ENCODE results near the gene HSH2D.

HSH2D gene

DNA sequence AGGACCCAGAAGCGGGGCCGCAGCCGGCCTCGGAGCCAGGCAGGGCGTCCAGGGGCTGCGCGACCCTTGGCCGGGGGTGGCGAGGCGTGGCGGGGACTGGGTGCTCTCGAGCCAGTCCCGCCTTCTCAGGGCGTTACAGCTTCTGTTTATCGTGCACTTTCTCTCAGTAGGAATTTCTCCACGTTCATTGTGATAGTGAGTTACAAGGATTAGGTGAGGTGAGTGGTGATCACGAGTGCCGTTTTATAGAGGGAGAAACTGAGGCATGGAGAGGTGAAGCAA lies 54.8 kb downstream of the HSH2D start:
- no peak for DNase-seq (ENCODE audit: low spot score)
- in situ Hi-C loops (cut with MboI; ENCODE audit: low sequenced_read_pairs, unreplicated experiment): loop anchor here (10.0 to 25.0 kb wide), 2 partner anchors 154 to 561 kb away; partner anchors contain the start of gene CYP4F3
- TF ChIP-seq CTCF (IDR thresholded peaks at IDR 0.05; ENCODE audit: borderline replicate concordance, control extremely low read depth, extremely low read depth, insufficient read depth, missing control alignments): no peak

- no peak for TF ChIP-seq CTCF (IDR thresholded peaks at IDR 0.05; ENCODE audit: borderline replicate concordance, control extremely low read depth, extremely low read depth, insufficient read depth, missing control alignments)
- peak; percentile 10 for DNase-seq (ENCODE audit: low spot score)
- in situ Hi-C loops (cut with MboI; ENCODE audit: low sequenced_read_pairs, unreplicated experiment): loop anchor here (10.0 to 25.0 kb wide), 2 partner anchors 155 to 562 kb away; partner anchors contain the start of gene CYP4F3
Observed at GRCh38 chr19:16199275-16199932, 55.9 kb downstream of the HSH2D start.

DNA sequence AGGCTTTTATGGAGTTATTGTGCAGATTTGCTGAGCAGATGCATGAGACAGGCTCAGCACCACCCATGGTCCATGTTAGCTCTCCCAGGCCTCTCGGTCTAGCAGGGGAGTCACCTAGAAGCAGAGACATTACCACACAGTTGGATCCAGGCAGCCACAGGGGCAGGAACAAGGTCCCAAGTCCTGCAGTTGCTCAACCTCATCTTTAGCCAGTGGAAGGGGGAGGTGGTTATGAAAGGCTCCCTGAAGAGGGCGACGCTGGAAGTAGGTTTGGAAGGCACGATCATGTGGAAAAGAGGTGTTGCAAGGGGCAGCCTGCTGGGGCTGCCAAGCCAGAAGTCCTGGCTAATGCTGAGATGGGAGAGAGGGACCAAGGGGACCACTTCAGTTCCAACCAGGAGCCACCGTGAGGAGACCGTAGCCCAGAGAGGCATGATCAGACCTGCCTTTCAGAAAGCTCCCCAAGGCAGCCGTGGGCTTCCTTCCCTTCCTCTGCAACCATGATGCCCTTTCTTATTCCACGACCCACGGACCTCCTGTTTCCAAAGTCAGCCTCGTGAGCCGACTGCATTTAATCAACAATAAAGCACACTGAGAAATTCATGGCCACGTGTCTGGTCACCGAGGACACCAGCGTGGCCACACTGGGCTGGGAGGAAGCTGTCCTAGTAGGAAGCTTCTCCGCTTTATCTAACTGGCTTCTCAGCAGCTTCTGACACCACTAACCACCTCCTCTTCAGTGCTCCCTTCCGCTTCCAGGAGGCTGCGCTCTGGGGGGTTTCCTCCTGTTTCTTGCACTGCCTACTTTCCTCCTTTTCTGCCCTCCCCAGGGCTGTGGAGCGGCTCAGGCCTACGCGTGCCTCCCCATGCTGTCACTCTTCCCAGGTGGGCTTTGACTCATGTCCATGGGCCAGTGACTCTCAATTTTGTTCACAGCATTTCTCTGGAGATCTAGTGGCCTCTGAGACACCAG lies 56.8 kb downstream of the HSH2D start:
- TF ChIP-seq CTCF (IDR thresholded peaks at IDR 0.05; ENCODE audit: borderline replicate concordance, control extremely low read depth, extremely low read depth, insufficient read depth, missing control alignments): no peak
- in situ Hi-C loops (cut with MboI; ENCODE audit: low sequenced_read_pairs, unreplicated experiment): no loop called here
- no peak for DNase-seq (ENCODE audit: low spot score)

DNA sequence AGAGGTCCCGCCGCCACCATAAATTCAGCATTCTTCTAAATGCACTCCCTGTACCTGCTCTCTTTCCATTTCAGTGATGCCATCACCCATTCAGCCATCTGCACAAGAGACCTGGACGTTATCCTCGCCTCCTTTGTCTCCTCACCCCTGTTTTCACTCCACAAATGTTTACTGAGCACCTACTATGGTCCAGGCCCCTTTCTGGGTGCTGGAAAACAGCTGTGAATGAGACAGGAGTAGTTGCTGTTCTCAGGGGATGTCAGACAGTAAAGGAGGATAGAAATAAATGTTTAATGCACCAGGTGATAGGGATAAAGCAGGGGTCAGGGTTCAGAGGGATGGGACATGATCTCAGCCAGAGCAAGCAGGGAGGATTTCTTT lies 57.5 kb downstream of the HSH2D start:
- no peak for DNase-seq (ENCODE audit: low spot score)
- no peak for TF ChIP-seq CTCF (IDR thresholded peaks at IDR 0.05; ENCODE audit: borderline replicate concordance, control extremely low read depth, extremely low read depth, insufficient read depth, missing control alignments)
- in situ Hi-C loops (cut with MboI; ENCODE audit: low sequenced_read_pairs, unreplicated experiment): no loop called here

DNA sequence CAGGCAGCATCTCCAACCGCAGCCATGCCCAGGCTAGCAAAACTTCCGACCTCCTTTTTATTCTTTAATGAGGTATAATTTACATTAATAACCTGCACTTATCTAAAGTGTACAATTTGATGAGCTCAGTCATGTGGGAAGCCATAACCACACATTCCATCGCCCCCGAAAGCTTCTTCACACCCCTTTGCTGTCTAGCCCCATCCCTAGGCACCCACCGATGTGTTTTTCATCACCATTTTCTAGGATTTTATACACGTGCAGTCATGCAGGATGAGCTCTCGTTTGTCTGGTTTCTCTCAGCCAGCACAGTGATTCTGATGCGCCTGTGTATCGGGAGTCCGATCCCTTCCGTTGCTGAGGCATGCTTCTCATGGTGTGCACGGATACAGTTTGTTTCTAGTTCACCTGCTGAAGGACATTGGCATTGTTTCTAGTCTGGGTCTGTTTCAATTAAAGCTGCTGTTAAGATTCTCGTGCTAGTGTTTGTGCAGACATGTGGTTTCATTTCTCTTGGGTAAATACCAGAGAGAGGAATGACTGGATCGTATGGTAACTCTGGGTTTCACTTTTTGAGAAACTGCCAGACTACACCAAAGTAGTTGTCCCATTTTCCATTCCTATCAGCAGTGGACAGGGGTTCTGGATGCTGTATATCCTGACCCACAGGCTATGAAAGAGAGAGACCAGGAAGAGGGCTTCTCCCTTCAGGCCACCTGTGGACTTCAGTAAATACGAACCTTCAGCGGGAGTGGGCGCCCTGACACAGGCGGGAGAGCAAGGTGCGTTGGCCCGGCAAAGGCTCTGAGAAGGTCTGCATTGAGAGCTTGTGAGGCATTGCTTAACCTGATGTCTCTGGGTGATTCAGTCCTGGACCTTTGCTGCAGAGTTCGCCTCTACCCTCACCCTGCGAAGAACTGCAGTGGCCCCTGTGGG lies 59.1 kb downstream of the HSH2D start:
- TF ChIP-seq CTCF (IDR thresholded peaks at IDR 0.05; ENCODE audit: borderline replicate concordance, control extremely low read depth, extremely low read depth, insufficient read depth, missing control alignments): no peak
- in situ Hi-C loops (cut with MboI; ENCODE audit: low sequenced_read_pairs, unreplicated experiment): no loop called here
- no peak for DNase-seq (ENCODE audit: low spot score)
